A673 (cell line): Measurements from ENCODE around the gene GALNT2. TPM values are rescaled to one million over a fixed set of nuclear protein-coding genes. Genes with fewer than 3 reads are reported as not detected.

Experiments
- BruUV-seq: library from RNA; stranded (reverse); fragments of 400-500 nt; replicated peaks from 2 replicates; lab custom pipeline; 2021; lab: Mats Ljungman, UMichigan
- CTCF ChIA-PET: fragments of 300-600 bp; sonication (Branson Sonifier 250); formaldehyde crosslinking; loops from one replicate; lab custom pipeline; 2022; ENCODE audit warnings: antibody characterized with exemption; lab: Charles Lee
- POLR2A ChIA-PET: fragments of 300-600 bp; sonication (Branson Sonifier 250); formaldehyde crosslinking; loops from one replicate; lab custom pipeline; 2022; ENCODE audit warnings: antibody characterized with exemption; ENCODE audit not compliant: low non-redundant PET; lab: Charles Lee
- DNase-seq: peaks from one replicate; pipeline ENCODE4 v3.0.0-alpha.2; 2015; ENCODE audit warnings: low spot score
- H3K27ac ChIP-seq: fragments of 200-600 bp; sonication (generic); 2 replicates; pipeline ENCODE4 v1.5.1; 2016; ENCODE audit warnings: mixed run types, low read depth, mild to moderate bottlenecking, mixed read lengths, antibody characterized with exemption, low read length; ENCODE audit not compliant: poor library complexity, severe bottlenecking
- H3K27me3 ChIP-seq: fragments of 200-600 bp; sonication (generic); replicated peaks from 2 replicates; pipeline ENCODE4 v1.6.1; 2017; ENCODE audit warnings: mixed run types, low read depth, mild to moderate bottlenecking, mixed read lengths, antibody characterized with exemption, low read length; ENCODE audit not compliant: insufficient read depth, poor library complexity
- H3K36me3 ChIP-seq: fragments of 200-600 bp; sonication (generic); 2 replicates; pipeline ENCODE4 v1.6.1; 2016; ENCODE audit warnings: mixed run types, mild to moderate bottlenecking, mixed read lengths, antibody characterized with exemption, low read length; ENCODE audit not compliant: insufficient read depth, poor library complexity, severe bottlenecking
- H3K4me1 ChIP-seq: fragments of 200-600 bp; sonication (generic); 2 replicates; pipeline ENCODE4 v1.6.1; 2017; ENCODE audit warnings: mixed run types, mild to moderate bottlenecking, mixed read lengths, antibody characterized with exemption, low read length; ENCODE audit not compliant: insufficient read depth, poor library complexity, severe bottlenecking
- H3K4me3 ChIP-seq: fragments of 200-600 bp; sonication (generic); 2 replicates; pipeline ENCODE4 v1.5.1; 2016; ENCODE audit warnings: low read depth, mixed run types, mild to moderate bottlenecking, mixed read lengths, low read length; ENCODE audit not compliant: poor library complexity, severe bottlenecking
- H3K9me3 ChIP-seq: fragments of 200-600 bp; sonication (generic); 2 replicates; pipeline ENCODE4 v1.6.1; 2016; ENCODE audit warnings: mixed run types, low read depth, mild to moderate bottlenecking, mixed read lengths, antibody characterized with exemption, low read length; ENCODE audit not compliant: poor library complexity, severe bottlenecking
- CTCF ChIP-seq: fragments of 300-800, 200-600 bp; sonication (generic); conservative IDR thresholded peaks from 2 replicates; pipeline ENCODE4 v1.5.1; 2017; ENCODE audit warnings: low read depth, mild to moderate bottlenecking, antibody characterized with exemption, low read length, moderate library complexity, mixed read lengths
- EZH2 ChIP-seq: fragments of 200-600 bp; sonication (generic); IDR thresholded peaks from 2 replicates; pipeline ENCODE4 v1.6.1; 2017; ENCODE audit warnings: borderline replicate concordance, low read depth, mild to moderate bottlenecking, mixed read lengths, antibody characterized with exemption, low read length; ENCODE audit not compliant: poor library complexity, severe bottlenecking
- intact Hi-C: fragments of 100-400 bp; cut with micrococcal nuclease; formaldehyde crosslinking; loops from one replicate; pipeline ENCODE4 v1.10.0; 2022; ENCODE audit not compliant: unreplicated experiment
- total RNA-seq: library from RNA; stranded (reverse); gene quantifications from 2 replicates; pipeline ENCODE4 v1.2.3, GENCODE V29; 2021

Gene GALNT2
- total RNA-seq, 1 experiment from 2014 or later, result 94.6 TPM

GRCh38 chr1:230220478-230220877, 153.4 kb downstream of the GALNT2 start:
- POLR2A ChIA-PET, result no interaction called here
- H3K4me1 ChIP-seq, result peaks cover 29% of the 10 kb centered on the region

GRCh38 chr1:230220907-230221306, 153.9 kb downstream of the GALNT2 start:
- peaks cover 32% of the 10 kb centered on the region for H3K4me1 ChIP-seq
- intact Hi-C loops, result no loop called here
- TF ChIP-seq CTCF, result no peak
- TF ChIP-seq EZH2, result no peak
- no peak for DNase-seq
- H3K4me3 ChIP-seq, result no peak overlapping the region
- H3K27me3 ChIP-seq, result no peaks in the 10 kb centered on the region
- no peak overlapping the region for H3K27ac ChIP-seq
- no peaks in the 10 kb centered on the region for H3K9me3 ChIP-seq
- ChIA-PET CTCF (no interaction called here), POLR2A (no interaction called here)
- BruUV-seq, result no TSS peak
- no peaks in the 10 kb centered on the region for H3K36me3 ChIP-seq

More at GRCh38 chr1:230220478-230220877, 153.4 kb downstream of the GALNT2 start:
- TF ChIP-seq EZH2, result no peak
- 0 out of 2 replicates have a peak, but pooled peaks have one; percentile 16 for TF ChIP-seq CTCF
- no peaks in the 10 kb centered on the region for H3K9me3 ChIP-seq
- no TSS peak for BruUV-seq
- intact Hi-C loops, result no loop called here
- no peaks in the 10 kb centered on the region for H3K36me3 ChIP-seq
- DNase-seq, result no peak
- no peak overlapping the region for H3K27ac ChIP-seq
- H3K4me3 ChIP-seq, result no peak overlapping the region
- CTCF ChIA-PET, result no interaction called here
- H3K27me3 ChIP-seq, result no peaks in the 10 kb centered on the region

DNA sequence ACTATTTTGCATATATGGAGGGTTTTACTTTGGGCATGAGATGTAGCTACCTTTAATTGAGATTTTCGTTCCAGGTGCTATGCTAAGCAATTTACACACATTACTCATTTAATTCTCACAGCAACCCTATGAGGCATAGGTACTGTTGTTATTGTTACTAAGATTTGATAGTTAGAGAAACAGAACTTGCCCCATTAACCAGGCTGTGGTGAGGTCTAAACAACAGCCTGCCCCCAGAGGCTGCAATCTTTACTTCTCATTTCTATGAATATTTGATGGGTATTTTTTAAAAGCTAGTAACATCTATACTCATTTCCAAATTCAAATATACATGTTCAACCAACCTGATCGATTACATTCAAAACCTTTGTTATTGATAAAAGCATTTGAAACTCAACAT, 155.6 kb downstream of the GALNT2 start:
- Histone ChIP-seq H3K27me3 (no peaks in the 10 kb centered on the region), H3K9me3 (no peaks in the 10 kb centered on the region), H3K36me3 (no peaks in the 10 kb centered on the region), H3K27ac (no peak overlapping the region), H3K4me1 (peaks cover 31% of the 10 kb centered on the region), H3K4me3 (no peak overlapping the region)
- ChIA-PET CTCF (no interaction called here), POLR2A (no interaction called here)
- intact Hi-C loops, result no loop called here
- TF ChIP-seq CTCF (0 out of 2 replicates have a peak, but pooled peaks have one; percentile 33), EZH2 (no peak)
- BruUV-seq, result no TSS peak
- no peak for DNase-seq
